DND-41 (cell line): ENCODE measurements around the gene PSMB8.

Experiments
- ATAC-seq: fragments of 200-7000 bp; cut with Tn5 transposase; 3 replicates; pipeline ENCODE4 v1.9.1; 2021; ENCODE audit warnings: low read depth; ENCODE audit not compliant: insufficient read depth
- DNase-seq: peaks from one replicate; pipeline ENCODE4 v3.0.0-alpha.2; 2020
- H2AFZ ChIP-seq: 2 replicates; pipeline ENCODE4 v1.6.0; 2012; ENCODE audit warnings: low read depth, low read length
- H3K27ac ChIP-seq: 2 replicates; pipeline ENCODE4 v1.5.1; 2012; ENCODE audit warnings: low read length, inconsistent platforms
- H3K27me3 ChIP-seq: fragments of 200-600 bp; sonication (generic); 2 replicates; pipeline ENCODE4 v1.6.0; 2012; ENCODE audit warnings: low read length, mild to moderate bottlenecking, inconsistent platforms; ENCODE audit not compliant: insufficient read depth, poor library complexity
- H3K36me3 ChIP-seq: 2 replicates; pipeline ENCODE4 v1.5.1; 2012; ENCODE audit warnings: low read length, inconsistent platforms; ENCODE audit not compliant: insufficient read depth
- H3K4me1 ChIP-seq: 2 replicates; pipeline ENCODE4 v1.5.1; 2012; ENCODE audit warnings: mild to moderate bottlenecking, low read length; ENCODE audit not compliant: insufficient read depth
- H3K4me2 ChIP-seq: 2 replicates; pipeline ENCODE4 v1.6.0; 2012; ENCODE audit warnings: mild to moderate bottlenecking, moderate library complexity, low read length, inconsistent platforms; ENCODE audit not compliant: insufficient read depth
- H3K4me3 ChIP-seq, 2 experiments: fragments of 200-600 bp in 1 of 2; shearing (Covaris generic) in 1 of 2; 2 replicates each; pipeline ENCODE4 v1.5.1; 2012 to 2016; ENCODE audit warnings: inconsistent platforms in 2 of 2, low read length in 2 of 2, mild to moderate bottlenecking in 2 of 2, low read depth in 1 of 2, moderate library complexity in 1 of 2
- H3K79me2 ChIP-seq: 2 replicates; pipeline ENCODE4 v1.6.0; 2012; ENCODE audit warnings: low read length, inconsistent platforms; ENCODE audit not compliant: insufficient read depth
- H3K9ac ChIP-seq: 2 replicates; pipeline ENCODE4 v1.6.0; 2012; ENCODE audit warnings: low read depth, mild to moderate bottlenecking, inconsistent platforms, low read length, moderate library complexity
- H3K9me3 ChIP-seq: 2 replicates; pipeline ENCODE4 v1.5.1; 2012; ENCODE audit warnings: low read length, moderate library complexity, mild to moderate bottlenecking, inconsistent platforms; ENCODE audit not compliant: insufficient read depth, severe bottlenecking
- H4K20me1 ChIP-seq: 2 replicates; pipeline ENCODE4 v1.6.0; 2012; ENCODE audit warnings: low read length; ENCODE audit not compliant: insufficient read depth
- EZH2 ChIP-seq: IDR thresholded peaks from 3 replicates; pipeline ENCODE4 v1.6.1; 2012; ENCODE audit warnings: borderline replicate concordance, low read depth, mild to moderate bottlenecking, moderate library complexity, low read length, inconsistent platforms; ENCODE audit not compliant: severe bottlenecking
- TF ChIP-seq, protein P1 (sequence below): IDR thresholded peaks from 2 replicates; pipeline ENCODE4 v1.5.1; 2012; ENCODE audit warnings: borderline replicate concordance, low read length, moderate library complexity, mild to moderate bottlenecking; ENCODE audit not compliant: poor library complexity, severe bottlenecking; ENCODE audit errors: extremely low read depth

PSMB8 gene

GRCh38 chr6:32839356-32839755 is 4.5 kb downstream of the PSMB8 start:
- no peaks in the 10 kb centered on the region for H3K27me3 ChIP-seq
- no peak overlapping the region for H3K27ac ChIP-seq
- peaks cover 50% of the 10 kb centered on the region for H3K4me1 ChIP-seq
- no peak overlapping the region for H3K4me3 ChIP-seq
- H3K79me2 ChIP-seq: peaks cover 31% of the 10 kb centered on the region
- no peaks in the 10 kb centered on the region for H4K20me1 ChIP-seq
- no peaks in the 10 kb centered on the region for H3K9me3 ChIP-seq
- no peak for ATAC-seq
- H3K4me2 ChIP-seq: no peak overlapping the region
- H3K9ac ChIP-seq: no peak overlapping the region; the same call in 1 of the 2 replicates
- no peak overlapping the region for H2AFZ ChIP-seq
- DNase-seq: no peak
- TF ChIP-seq, protein P1, sequence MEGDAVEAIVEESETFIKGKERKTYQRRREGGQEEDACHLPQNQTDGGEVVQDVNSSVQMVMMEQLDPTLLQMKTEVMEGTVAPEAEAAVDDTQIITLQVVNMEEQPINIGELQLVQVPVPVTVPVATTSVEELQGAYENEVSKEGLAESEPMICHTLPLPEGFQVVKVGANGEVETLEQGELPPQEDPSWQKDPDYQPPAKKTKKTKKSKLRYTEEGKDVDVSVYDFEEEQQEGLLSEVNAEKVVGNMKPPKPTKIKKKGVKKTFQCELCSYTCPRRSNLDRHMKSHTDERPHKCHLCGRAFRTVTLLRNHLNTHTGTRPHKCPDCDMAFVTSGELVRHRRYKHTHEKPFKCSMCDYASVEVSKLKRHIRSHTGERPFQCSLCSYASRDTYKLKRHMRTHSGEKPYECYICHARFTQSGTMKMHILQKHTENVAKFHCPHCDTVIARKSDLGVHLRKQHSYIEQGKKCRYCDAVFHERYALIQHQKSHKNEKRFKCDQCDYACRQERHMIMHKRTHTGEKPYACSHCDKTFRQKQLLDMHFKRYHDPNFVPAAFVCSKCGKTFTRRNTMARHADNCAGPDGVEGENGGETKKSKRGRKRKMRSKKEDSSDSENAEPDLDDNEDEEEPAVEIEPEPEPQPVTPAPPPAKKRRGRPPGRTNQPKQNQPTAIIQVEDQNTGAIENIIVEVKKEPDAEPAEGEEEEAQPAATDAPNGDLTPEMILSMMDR: no peak
- no peak for TF ChIP-seq EZH2
- peaks cover 48% of the 10 kb centered on the region for H3K36me3 ChIP-seq

DNA sequence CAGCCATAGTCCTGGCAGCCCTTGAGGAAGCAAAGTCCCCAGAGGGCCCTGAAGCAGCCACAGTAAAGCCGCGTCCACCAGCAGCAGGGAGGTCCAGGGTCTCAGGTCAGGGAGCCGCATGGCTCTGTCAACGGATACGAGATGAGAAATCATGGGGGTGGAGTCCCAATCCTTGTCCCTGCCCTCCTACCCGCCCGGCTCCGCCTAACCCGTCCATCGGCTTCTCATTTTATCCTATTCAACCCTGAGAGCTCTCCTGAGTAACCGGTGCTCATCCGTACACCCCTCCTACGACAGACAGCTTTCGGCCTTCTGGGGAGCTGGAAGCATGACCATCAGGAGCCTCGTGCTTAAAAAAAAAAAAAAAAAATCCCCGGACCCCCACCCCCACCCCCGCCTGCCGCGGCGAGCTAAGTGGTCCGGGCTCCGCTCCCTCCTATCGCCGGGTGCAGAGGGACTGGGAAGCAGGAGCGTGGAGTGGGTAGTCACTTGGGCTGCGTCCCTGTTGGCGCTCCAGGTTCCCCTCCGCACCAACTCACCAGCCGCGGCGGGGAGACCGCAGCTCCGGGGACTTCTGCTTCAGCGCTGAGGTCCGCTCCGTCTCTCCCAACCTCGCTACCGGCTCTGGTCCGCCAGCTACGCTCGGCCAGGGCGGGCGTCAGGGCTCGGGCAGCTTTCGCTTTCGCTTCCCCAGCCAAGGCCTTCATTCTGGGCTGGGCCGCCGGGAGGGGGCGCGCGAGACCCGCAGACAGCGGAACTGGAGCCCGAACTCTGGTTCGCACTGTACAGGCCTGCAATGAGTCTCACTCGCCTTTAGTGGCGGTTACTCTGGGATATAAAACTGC is 5.5 kb downstream of the PSMB8 start, which contains the start of gene TAP2:
TAP2 (minus strand) TSS at position 626 of the 845 bp plus-strand sequence; CDS start at position 120, 506 bp downstream.
- peak within 1 kb of the TSS; percentile 74 for H3K9ac ChIP-seq
- peaks cover 23% of the 10 kb centered on the region for H3K79me2 ChIP-seq
- peak within 1 kb of the TSS; percentile 90 for H3K27ac ChIP-seq
- DNase-seq (peak; percentile 96), ATAC-seq (peak; percentile 90)
- TF ChIP-seq, protein P1: peak; percentile 98
- TF ChIP-seq EZH2: no peak
- peak within 1 kb of the TSS; percentile 42 to 82; a peak in 3 of 4 replicates for H3K4me3 ChIP-seq
- H3K27me3 ChIP-seq: no peaks in the 10 kb centered on the region
- no peaks in the 10 kb centered on the region for H3K9me3 ChIP-seq
- peaks cover 58% of the 10 kb centered on the region for H3K36me3 ChIP-seq
- peaks cover 49% of the 10 kb centered on the region for H3K4me1 ChIP-seq
- no peaks in the 10 kb centered on the region for H4K20me1 ChIP-seq
- peak within 1 kb of the TSS; percentile 81 for H2AFZ ChIP-seq
- H3K4me2 ChIP-seq: peak within 1 kb of the TSS; percentile 97

DNA sequence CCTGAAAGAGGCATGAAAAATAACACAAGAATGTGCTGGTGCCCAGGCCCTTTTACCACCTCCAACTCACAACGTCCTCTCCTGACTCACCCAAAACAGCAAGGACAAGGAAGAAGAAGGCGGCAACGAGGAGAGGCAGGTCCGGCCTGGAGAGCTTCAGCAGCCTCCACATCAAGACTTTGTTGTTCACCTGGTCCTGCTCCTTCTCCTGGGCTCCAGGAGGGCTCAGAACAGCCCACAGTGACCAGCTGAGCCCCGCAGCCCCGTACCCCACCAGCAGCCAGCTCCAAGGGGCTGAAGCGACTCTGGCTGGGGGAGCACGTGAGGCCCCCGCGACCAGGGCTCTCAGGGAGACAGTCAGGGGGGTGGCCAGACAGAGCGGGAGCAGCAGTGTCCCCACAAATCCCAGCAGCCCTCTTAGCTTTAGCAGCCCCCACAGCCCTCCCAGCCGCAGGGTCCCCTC is 6.2 kb downstream of the PSMB8 start:
- no peaks in the 10 kb centered on the region for H4K20me1 ChIP-seq
- no peaks in the 10 kb centered on the region for H3K27me3 ChIP-seq
- peaks cover 57% of the 10 kb centered on the region for H3K36me3 ChIP-seq
- peak overlapping the region; percentile 42 to 82; a peak in 3 of 4 replicates for H3K4me3 ChIP-seq
- H3K9ac ChIP-seq: peak overlapping the region; percentile 74
- peaks cover 42% of the 10 kb centered on the region for H3K4me1 ChIP-seq
- no peaks in the 10 kb centered on the region for H3K9me3 ChIP-seq
- H3K79me2 ChIP-seq: peaks cover 16% of the 10 kb centered on the region
- no peak for DNase-seq
- TF ChIP-seq EZH2: no peak
- TF ChIP-seq, protein P1: no peak
- H3K27ac ChIP-seq: peak overlapping the region; percentile 90
- H3K4me2 ChIP-seq: peak overlapping the region; percentile 97
- no peak for ATAC-seq
- peak overlapping the region; percentile 81 for H2AFZ ChIP-seq
